HT-29 (cell line): ENCODE data around the gene PCARE. TPM values are rescaled to one million over a fixed set of nuclear protein-coding genes. Genes with fewer than 3 reads are reported as not detected.
A peak's percentile ranks its signal among the peaks of the same experiment; 100 is the strongest.
"Not testable (repeated sequence)": the region's sequence is repeated elsewhere in the genome, so short reads cannot be mapped to it uniquely, and the experiment has no call there.

Experiments used
- DNase-seq: peaks from one replicate; pipeline ENCODE4 v3.0.0-alpha.2; 2015; ENCODE audit warnings: low spot score
- total RNA-seq: library from RNA; depleted of rRNA; stranded (reverse); fragments of >200 nt; shearing (Covaris generic); gene quantifications from 2 replicates; pipeline ENCODE4 v1.2.3, GENCODE V29; 2014

Gene PCARE
- total RNA-seq, 1 experiment from 2014 or later, result not detected

- DNase-seq, result peak; percentile 44
Measured at GRCh38 chr2:29097569-29097968, 23.2 kb upstream of the PCARE start.

GRCh38 chr2:29096969-29097368 is 22.6 kb upstream of the PCARE start:
- DNase-seq, result no peak

DNA sequence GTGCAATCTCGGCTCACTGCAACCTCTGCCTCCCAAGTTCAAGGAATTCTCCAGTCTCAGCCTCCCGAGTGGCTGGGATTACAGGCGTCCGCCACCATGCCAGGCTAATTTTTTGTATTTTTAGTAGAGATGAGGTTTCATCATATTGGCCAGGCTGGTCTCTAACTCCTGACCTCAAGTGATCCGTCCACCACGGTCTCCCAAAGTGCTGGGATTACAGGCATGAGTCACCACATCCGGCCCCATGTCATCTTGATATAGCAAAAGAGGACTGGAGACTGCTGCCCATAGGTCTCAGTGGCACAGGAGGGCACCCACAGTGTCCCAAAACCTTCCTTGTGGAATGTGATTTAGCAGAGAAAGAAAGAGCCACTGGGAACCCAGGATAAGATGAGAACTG is 16.0 kb upstream of the PCARE start:
- not testable (repeated sequence) for DNase-seq

DNA sequence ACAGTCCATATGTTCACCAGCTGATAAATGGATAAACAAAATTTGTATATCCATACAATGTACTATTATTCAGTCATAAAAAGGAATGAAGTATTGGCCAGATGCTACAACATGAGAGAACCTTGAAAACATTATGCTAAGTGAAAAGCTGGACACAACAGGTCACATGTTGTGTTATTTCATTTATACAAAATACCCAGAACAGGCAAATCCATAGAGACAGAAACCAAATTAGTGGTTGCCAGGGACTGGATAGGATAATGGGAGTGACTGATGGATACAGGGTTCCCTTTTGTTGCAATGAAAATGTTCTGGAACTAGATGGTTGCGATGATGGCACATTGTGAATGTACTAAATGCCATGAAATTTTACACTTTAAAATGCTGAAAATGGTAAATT is 10.2 kb upstream of the PCARE start:
- DNase-seq, result no peak

DNA sequence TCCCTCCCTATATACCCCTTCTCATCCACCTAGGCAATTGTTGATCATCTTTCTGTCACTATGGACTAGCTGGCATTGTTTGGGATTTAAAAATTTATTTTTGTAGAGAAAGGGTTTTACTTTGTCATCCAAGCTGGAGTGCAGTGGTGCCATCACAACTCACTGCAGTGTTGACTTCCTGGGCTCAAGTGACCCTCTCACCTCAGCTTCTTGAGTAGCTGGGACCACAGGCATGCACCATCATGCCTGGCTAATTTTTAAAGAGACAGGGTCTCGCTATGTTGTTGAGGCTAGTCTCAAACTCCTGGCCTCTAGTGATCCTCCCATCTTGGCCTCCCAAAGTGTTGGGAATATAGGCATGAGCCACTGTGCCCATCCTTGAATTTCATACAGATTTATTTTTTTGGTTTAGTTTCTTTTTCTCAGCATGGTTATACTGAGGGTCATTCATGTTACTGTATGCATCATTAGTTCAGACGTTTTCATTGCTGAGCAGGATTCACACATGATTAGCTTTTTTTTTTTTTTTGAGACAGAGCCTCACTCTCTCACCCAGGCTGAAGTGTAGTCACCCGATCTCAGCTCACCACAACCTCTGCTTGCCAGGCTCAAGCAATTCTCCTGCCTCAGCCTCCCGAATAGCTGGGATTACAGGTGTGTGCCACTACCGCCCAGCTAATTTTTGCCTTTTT is 8.6 kb upstream of the PCARE start:
- DNase-seq, result no peak

- DNase-seq, result no peak
Measured at GRCh38 chr2:29080886-29081743, 6.8 kb upstream of the PCARE start.

GRCh38 chr2:29079887-29080286 is 5.6 kb upstream of the PCARE start:
- DNase-seq, result no peak

DNA sequence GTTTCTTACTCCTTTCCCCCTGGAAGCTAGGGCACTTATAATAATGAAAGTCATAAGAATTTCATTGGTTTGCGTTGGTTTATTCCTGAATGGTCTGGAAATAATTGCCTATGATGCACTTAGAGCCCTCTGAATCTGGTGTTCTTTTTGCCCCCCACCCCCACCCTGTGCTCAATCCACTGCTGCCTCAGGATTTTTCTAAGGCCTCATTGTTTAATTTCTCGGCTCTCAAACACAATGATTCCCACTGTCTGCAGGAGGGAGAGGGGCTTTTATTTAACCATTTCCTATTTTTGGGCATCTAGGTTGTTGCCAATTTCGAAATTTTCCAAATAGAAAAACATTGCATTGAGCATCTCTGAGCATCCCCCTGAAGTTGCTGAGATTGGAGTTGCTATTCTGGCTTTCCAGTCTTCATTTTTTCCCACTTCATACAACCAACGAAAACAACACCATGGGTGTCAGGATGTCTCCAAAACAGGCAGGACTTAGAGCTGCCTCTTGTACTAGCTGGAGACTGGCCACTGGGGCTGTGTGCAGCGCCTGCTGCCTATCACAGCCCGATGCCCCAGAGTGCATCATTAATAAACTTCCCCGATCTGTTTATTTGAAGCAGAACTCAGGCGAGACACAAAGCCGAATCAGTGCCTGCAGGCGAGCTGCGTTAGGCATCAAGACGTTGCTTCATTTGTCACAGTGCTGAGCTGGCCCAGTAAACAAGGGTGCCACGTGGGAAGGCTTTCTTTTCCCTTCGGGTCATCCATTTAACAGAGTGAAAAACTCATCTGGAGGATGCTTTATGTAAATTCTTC is 1.8 kb upstream of the PCARE start:
- DNase-seq, result no peak

GRCh38 chr2:29073933-29074332 is 390 bp downstream of the PCARE start:
- no peak for DNase-seq

- no peak for DNase-seq
Measured at GRCh38 chr2:29072971-29073725, 1.2 kb downstream of the PCARE start.

- DNase-seq, result no peak
Measured at GRCh38 chr2:29072251-29072650, 2.1 kb downstream of the PCARE start.

DNA sequence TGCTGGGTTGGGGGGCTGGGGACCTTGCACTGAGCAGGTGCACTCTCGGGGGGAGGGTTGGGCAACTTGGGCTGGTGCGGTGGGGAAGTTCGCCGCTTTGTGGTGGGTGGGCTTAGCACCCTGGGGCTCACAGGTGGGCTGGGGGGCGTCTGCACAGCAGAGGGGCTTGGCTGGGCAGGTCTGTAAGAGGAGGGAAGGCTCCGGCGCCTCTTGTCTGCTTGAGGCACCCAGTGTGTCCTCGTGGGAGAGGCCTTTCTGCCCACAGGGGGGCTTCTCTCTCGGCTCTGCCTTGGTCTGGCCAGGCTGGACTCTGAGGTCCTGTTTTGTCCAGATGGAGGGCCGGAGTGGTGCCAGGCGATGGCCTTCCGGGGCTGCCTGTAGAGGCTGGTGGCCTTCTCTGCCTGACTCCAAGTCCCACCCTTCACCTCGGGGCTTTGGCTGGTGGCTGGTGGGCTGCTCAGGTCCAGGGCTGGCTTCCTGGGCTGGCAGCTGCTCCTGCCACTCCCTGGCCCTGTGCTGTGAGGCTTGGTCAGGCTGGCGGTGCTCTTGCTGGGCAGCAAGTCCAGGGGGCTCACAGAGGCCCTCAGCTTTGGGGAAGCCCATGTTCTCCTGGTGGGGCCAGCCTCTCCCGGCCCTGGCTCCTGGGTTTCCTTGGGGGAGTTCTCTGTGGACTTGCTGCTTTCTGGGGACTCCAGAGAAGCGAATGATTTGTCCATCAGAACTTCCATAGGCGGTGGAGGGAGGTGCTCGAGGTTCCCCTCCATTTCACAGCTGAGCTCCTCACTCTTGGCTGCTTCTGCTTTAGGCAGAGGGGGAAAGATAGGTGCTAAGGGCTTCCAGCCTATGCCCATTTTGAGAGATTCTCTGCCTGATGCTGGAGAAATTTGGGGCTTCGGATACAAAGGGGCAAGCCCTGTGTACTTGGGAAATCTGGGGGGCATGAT is 3.0 kb downstream of the PCARE start:
- no peak for DNase-seq

DNA sequence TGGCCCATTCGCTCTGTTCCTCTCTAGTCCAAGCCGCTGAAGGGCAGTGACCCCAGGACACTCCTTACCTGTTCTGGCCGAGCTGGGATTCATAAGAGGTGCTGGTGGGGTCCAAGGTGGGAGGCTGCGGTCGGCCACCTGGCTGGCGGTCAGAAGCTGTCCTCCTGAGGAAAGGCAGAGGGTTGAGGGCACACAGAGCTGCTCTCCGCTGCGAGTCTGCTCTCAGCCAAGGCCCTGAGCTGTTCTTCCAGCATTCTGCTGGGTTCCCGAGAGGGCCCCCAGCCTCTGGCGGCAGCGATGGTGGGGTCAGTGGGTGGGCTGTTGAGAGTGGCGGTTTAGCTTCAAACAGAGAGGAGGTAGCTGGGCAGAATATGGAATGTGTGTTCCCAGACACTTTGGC is 3.8 kb downstream of the PCARE start:
- no peak for DNase-seq

DNA sequence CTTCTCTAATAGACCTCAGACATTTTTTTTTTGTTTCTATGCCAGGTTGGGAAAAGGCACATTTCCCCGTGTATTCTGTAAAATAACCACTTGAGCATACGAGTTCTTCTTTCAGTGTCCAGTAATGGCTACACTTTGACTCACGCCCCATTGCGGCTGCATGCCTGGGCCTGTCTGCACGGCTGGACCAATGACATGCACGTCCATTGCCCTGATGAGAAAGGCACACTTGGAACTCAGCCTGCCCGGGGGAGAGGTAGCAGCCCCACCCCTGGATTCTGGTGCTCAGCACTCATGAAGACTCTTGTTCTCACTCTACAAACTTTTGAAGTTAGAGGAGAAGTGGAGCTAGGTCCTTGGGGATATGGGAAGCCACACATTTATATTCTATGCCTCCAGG is 5.8 kb downstream of the PCARE start:
- DNase-seq, result no peak

DNA sequence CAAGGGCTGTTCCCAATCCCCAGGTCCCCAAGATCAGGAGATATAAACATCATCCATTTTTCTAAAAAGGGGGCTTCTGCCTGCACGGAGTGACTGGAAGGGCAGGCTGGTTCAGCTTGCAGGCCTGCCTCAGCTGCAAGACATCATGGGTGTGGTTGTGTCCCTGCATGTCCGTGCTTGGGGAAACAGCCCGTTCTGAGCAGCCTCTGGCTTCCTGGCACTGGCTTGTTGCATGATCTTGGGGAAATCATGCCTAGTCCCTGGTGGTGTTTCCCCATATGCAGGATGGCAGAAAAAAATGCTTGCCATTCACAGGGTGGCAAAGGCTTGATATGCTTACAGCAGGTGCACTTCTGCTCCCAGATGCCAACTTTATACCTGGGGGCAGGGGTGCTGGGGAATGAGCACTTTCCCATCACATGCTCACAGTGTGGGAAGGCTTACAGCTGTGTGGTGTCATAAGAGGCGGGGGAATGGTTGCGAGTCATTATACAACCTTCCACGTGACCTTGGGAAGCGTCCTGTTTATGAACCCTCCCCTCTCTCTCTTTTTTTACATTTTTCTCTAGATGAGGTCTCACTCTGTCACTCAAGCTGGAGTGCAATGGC is 7.2 kb downstream of the PCARE start:
- DNase-seq, result no peak

DNA sequence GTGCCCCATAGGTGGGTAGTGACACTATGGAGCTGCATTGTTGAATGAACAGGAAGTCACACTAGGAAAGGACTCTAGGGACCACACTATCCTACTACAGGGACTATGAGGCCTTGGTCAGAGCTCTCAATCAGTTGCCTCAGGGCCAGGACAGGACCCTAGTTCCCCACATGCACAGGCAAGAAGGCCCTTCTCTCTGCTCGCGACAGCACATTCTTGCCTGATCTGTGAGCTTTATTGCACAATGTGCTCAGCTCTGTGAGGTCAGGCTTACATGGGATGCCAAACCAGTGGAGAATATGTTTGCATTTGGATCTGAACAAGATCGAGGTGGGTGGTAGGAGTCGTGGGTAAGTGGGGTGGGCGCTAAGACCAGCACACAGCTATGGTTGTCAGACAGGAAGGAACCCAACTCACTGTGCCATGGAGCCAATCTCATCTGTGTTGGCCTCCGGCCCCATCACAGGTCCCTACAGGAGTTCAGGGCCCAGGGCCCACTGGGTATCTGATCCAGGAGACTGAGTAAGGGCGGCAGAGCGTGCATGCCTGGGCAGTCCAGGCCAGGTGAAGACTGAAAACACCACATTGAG is 8.0 kb downstream of the PCARE start:
- DNase-seq, result no peak

- peak; percentile 54 for DNase-seq
Measured at GRCh38 chr2:29065068-29065811, 9.1 kb downstream of the PCARE start.

GRCh38 chr2:29064746-29065067 is 9.6 kb downstream of the PCARE start:
- DNase-seq, result no peak

DNA sequence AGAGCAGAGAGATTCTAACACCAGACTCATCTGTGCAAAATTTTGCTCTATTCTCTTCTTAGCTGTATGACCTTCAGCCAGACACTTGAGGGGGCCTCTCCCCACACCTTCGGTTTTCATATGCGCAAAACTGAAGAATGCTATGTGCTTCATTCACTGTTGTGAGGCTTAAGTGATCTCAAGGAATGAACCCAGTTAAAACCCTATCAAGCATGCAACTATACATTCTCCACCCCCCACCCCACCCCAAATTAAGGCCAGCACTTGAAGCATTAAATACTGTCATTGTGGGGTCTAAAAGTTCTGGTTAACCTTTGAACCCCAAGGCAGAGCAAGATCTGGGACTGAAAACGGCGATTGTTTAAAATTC is 10.0 kb downstream of the PCARE start:
- DNase-seq, result peak; percentile 16
